ENCODE results near the gene ABI3BP.

GRCh38 chr3:100761211-100761942 lies 231.8 kb downstream of the ABI3BP start:
- TF ChIP-seq CTCF (conservative IDR thresholded peaks at IDR 0.05; ENCODE audit: low read depth in 2 of 2), result peak; percentile 40 to 46
- no peak for TF ChIP-seq POLR2AphosphoS5 (IDR thresholded peaks at IDR 0.05; ENCODE audit: low read depth)
- TF ChIP-seq ETS1 (IDR thresholded peaks at IDR 0.05), result no peak

All from GM23338 (cell line).